ENCODE data around the gene GSTT4.
"Not testable (repeated sequence)": the region's sequence is repeated elsewhere in the genome, so short reads cannot be mapped to it uniquely, and the experiment has no call there.

GRCh38 chr22:23954991-23955305 lies 50.3 kb downstream of the GSTT4 start:
- TF ChIP-seq POLR2AphosphoS5 (IDR thresholded peaks at IDR 0.05; ENCODE audit: borderline replicate concordance, low read depth, low read length); FOXP2 (optimal IDR thresholded peaks at IDR 0.05; ENCODE audit: control extremely low read depth, extremely low read length, insufficient read depth): not testable (repeated sequence)

Data from SK-N-MC (cell line).